Stimulated activated CD4-positive, alpha-beta T cell treated with anti-CD3 and anti-CD28 coated beads, Interleukin-1b, Interleukin-23, amount 100 ng/mL, for 24 hours (primary cell): ENCODE measurements around the gene TMEM45B.

Experiments
- DNase-seq, 4 experiments: peaks; one replicate each; pipeline ENCODE4 v3.0.0-alpha.2; 2020; ENCODE audit warnings: low read depth in 4 of 4, low spot score in 1 of 4

The TMEM45B gene

DNA sequence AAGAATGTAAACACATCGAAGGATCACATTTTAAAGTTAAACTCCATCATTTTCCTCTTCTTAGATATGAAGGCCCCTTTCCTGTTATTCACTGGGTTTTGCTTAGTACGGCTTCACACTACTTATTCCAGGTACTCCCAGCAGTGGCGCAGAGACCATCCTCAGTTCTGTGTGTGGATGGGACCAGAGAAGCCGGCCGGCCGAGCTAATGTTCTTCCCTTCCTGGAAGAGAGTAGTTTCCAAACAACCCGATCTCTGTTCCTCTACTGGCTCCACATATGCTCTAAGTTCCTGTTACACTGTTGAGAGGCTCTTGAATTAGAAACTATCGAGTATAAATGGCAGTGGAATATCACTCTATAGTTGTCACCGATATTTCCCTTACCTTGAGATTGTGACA, 80.4 kb downstream of the TMEM45B start:
- no peak for DNase-seq

DNA sequence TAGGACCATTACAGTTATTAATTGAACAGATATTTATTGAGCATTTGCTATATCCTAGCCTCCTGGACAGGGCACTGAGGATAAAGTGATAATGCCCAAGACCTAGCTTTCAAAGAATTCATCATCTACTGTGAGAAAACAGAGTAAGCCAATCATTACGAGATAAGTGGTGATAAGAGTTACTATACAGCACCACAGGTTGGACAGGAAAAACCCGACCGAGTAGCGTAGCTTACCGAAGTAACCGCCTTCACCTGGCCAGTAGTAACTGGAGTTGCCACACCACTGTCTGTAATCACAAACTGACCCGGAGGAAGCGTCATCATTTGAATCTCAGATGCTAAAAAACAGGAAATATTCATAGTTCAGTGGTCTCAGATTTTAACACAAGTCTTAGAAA, 89.8 kb downstream of the TMEM45B start:
- DNase-seq, result no peak
